Erythroblast (primary cell): ENCODE measurements around the gene IL1RAPL1.

Experiments used
- GATA1 ChIP-seq: IDR thresholded peaks from 2 replicates; pipeline ENCODE4 v1.6.1; 2011; ENCODE audit warnings: low read depth, mild to moderate bottlenecking, control low read depth, low read length, moderate library complexity
- POLR2A ChIP-seq: IDR thresholded peaks from 2 replicates; pipeline ENCODE4 v1.6.1; 2011; ENCODE audit warnings: mild to moderate bottlenecking, low read length

- TF ChIP-seq POLR2A (no peak), GATA1 (no peak)
Observed at GRCh38 chrX:29518100-29518499, 930.9 kb downstream of the IL1RAPL1 start.
